GM19397 (cell line): Measurements from ENCODE around the gene KCTD5.
"Not testable (repeated sequence)": the region's sequence is repeated elsewhere in the genome, so short reads cannot be mapped to it uniquely, and the experiment has no call there.

Source experiments
- ATAC-seq: cut with Tn5 transposase; IDR thresholded peaks from one replicate; pipeline ENCODE4 v1.9.1; 2021; ENCODE audit warnings: mild to moderate bottlenecking, moderate library complexity; ENCODE audit not compliant: unreplicated experiment

Gene KCTD5

DNA sequence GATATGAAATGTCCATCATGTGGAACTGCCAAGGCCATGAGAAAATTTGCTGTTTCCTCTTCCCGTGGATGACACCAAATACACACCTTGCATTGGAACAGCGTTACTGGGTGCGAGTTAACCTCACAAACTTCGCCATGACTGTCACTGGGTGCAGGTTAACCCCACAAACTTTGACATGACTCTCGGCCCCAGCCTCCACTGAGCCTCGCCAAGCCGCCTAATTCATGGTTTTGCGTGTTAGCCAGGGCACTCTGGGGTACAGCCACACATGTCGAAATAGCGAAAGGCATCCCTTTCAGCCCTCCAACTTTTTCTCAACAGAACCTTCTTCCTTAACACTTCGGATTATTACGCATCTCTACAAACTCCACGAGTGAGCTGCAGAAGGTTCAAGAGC lies 10.6 kb upstream of the KCTD5 start:
- ATAC-seq = no peak

DNA sequence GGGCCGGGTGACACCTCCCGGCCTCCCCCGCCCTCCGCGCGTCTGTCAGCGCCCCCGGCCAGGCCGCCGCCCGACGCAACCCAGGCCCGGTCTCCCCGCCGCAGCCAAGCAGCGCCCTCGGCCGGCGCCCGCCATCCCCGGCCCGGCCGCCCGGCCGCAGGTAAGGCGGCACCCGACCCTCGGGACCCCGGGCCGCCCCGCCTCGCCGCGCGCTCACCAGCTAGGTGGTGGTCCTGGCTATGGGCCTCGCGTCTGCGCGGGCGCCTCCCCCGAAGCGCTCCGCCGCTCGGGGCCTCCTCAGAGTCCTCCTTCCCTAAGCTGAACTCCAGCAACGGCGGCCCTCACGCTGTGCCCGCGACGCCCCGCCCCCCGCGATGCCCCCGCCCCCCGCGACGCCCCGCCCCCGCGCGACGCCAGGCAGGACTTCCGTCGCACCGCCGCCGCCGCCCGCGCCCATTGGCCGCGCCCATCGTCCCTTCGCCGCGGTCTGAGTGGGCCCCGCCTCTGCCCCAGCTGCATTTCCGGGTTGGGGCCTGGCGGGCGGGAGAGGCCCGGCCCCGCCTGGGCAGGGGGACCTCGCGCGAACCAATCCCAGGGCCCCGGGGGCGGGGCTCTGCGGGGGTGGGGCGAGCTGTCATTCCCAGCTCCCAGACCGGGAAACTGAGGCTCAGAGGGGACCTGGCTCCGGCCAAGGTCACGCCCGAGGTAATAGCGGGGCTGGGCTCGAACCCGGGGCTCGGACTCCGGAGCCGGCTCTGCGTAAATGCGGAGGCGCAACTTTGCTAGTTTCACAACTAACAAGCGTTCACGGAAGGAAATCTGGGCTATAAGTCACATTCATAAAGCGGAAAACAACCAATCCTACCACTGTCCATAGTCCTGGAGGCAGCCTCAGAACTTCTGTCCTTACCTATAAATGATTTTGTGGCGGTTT lies 9.0 kb upstream of the KCTD5 start:
- peak; percentile 87 for ATAC-seq

DNA sequence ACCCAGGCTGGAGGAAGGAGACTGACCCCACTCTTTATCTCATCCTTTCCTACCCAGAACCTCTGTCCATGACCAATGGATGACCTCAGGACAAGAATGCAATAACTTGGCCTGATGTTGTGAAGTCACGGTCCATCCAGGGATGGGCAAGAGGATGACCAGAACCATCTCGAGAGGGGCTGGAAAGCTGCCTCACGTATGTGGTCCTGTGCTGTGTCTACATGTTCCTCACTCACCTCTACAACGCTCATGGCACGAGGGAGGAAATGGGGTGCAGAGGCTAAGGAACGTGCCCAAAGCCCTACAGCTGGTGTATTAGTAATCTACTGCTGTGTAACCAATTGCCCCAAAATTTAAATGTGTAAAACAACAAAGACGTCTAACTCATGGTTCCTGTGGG lies 7.3 kb upstream of the KCTD5 start:
- no peak for ATAC-seq

GRCh38 chr16:2675714-2676113 lies 6.6 kb upstream of the KCTD5 start:
- no peak for ATAC-seq

DNA sequence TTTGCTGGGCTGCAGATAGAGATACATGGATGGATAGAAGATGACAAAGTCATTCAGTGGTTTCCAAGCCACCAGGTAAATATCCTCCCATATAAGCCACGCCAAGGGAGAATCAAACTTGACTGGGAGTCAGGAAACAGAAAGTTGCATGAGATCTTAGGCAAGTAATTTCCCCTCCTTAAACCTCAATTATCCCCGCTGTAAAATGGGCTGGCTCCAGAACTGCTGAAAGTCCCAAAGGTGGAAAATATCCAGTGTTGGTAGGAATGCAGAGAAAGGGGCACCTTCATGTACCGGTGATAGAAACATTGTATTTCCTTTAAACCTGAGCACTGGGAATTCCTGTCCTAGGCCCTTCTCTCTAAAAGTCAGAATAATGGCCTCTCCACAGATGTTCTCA lies 5.4 kb upstream of the KCTD5 start:
- ATAC-seq = not testable (repeated sequence)

GRCh38 chr16:2678206-2678965 lies 3.9 kb upstream of the KCTD5 start:
- not testable (repeated sequence) for ATAC-seq

DNA sequence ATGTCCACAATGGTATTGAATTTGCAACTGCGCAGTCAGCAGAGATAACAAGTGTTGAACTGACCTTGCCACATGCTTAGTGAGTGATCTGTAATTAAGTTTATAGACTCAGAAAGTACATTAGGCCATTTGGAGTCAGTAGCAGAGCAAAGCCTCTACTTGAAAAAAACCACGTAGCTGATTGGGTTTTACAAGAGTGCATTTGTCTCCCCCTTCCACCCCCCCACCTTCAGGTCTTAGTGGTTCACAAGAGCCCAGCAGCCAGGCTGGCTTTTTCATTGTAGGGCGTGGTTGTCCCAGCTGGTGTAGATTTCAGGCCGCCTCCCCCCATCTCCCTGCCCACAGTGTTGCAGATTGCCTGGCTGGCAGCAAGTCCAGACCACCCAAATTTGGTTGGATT lies 2.4 kb upstream of the KCTD5 start:
- ATAC-seq = not testable (repeated sequence)

DNA sequence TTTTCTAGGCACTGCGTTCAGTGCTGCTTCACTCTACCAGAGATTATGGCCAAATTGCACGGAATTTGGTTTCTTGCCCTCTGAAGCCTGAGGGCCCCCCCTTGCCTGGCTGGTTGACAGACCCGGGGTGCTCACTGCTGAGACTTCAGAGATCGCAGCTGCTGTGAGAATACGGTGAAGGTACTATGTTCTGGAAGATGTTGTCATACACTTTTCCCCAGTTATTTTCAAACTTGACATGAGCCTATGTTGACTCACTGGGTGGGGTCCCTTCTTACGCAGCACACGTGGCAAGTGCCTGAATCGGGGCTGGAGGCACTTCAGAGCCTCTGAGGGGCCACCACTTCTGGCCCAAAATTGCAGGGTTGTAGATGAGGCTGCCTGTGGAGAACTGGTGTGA lies 2.0 kb upstream of the KCTD5 start:
- ATAC-seq = not testable (repeated sequence)

- ATAC-seq = not testable (repeated sequence)
These were observed 718 bp downstream of the KCTD5 start for GRCh38 chr16:2683041-2683440.

DNA sequence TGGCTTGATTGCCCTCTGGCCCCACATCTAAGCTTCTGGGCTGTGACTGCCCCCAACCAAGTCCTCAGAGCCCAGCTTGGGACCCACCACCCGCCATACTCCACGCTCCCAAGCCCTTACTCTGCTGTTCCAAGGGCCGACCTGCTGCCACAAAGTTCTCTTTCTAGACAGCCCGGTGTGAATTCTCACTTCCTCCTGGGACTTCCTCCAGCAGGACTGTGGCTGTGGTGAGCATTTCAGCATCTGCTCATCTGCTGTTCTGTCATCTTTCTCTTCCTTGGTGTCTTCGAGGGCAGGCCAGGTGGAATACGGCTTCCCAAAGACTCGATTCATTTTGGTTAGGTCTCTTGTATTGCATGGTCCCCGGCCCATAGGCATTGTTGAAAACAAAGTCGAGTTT lies 3.8 kb downstream of the KCTD5 start:
- peak; percentile 23 for ATAC-seq

DNA sequence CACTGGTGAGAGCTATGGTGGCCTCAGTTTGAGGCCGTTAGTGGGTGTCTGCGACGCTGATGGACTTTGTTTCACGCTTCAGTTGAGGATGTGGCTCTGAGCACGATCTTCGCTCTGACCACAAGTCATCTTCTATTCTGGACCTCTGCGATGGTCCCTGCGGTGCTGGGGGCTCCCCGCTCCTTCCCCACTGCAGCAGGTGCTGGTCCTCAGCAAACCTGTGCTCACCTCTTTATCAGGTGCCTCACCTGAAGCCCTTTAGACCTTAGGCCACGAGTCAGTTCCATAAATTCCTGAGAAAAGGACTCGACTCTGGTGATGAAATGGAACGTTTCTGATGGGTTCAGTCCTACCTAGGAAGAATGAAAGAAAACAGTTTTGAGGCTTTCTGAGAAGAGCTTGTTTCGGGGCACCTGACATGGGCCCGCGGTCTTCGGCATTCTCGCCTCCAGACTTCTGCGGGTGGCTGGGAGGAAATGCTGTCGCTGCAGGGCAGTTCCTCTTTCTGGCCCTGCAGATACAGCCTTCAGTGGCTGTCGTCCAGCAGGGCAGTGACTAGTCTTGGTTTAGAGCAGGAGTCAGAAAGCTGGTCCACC lies 4.7 kb downstream of the KCTD5 start:
- ATAC-seq = peak; percentile 45

GRCh38 chr16:2687531-2688308 lies 5.4 kb downstream of the KCTD5 start:
- peak; percentile 10 for ATAC-seq

GRCh38 chr16:2689422-2689821 lies 7.1 kb downstream of the KCTD5 start:
- not testable (repeated sequence) for ATAC-seq

DNA sequence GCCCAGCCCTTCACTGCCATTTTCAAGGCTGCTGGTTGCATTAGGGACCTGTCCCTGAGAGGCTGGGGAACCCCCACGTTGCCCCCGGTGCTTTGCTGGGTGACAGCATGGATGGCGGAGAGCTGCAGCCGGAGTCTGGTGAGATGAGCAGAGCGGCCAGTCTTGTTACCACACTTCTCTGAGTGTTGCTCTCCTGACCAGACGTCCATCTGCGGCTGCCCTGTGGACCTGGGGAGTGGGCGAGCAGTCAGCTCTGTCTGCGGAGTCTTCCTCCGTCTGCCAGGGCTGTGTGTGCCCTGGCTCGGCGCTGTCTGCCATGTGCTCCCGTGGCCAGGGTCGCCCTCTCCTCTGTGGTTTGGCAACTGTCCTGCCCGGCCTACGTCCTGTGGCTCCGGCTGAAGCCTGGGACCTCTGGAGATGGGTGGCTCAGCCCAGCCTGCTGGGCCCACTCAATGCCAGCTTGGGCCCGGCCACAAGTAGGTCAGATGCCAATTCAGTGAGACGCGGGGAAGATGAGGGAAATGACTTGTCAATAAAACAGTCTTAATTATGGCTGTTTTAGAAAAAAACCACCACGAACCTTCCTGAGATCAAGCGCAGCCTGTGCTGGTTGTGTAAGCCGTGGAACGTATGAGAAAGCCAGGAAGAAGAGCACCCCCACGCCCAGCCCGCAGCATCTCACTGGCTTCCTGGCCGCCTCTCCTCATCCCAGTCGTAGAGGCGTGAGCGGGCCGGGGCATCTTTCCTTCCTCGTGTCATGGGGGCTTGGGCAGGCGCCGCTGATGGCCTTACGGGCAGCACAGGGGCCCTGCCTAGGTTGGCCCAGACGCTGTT lies 7.9 kb downstream of the KCTD5 start:
- ATAC-seq = no peak

DNA sequence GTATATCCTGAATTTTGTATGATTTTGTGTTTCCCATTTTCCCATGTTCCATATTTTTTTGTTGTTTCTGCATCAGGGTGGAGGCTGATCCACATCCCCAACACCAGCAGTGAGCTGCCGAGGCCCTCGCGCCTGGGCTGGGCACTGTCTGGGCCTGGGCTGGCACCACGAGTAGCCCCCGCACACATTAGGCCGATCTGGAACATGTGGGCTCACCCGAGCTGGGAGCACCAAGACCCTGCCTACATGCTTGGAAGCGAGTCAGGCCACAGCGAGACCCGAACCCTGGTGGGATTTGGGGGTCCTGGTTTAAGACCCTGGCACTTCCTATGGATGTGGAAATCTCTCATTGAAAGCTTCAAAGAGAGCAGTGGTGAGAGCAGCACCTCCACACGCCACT lies 8.5 kb downstream of the KCTD5 start:
- no peak for ATAC-seq

DNA sequence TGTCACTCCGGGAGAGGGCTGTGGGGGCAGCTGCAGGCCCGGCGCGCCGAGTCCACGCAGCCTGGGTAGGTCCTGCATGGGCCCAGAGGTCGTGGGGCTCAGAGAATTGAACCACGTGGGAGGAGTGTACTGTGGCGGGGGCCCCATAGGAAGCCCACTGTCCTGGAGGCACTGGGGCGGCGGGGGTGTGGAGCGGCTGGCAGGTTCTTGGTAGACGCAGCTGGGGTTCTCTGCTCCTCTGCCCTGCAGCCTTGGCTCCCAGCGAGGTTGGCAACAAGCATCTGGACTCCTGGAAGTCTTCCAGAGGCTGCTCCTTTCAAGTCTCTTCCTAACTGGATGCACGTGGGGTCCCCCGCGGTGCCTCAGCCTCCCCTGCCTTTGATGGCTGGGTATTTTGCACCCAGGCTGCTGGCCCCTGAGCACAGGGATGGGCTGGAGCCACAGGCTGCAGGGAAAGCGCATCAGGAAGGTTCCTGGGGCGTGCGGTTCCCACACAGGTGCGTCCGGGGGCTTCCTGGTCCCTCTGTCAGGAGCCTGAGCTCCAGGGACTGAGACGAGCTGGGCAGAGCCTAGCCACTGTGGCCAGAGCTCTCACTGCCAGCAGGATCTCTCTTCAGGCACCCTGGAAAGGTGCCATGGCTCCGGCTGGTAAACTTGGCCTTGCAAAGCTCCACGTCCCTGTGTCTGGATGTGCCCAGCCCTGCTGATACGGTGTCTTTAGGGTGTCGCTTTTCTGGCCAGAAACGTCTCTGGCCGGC lies 9.3 kb downstream of the KCTD5 start:
- ATAC-seq = no peak

DNA sequence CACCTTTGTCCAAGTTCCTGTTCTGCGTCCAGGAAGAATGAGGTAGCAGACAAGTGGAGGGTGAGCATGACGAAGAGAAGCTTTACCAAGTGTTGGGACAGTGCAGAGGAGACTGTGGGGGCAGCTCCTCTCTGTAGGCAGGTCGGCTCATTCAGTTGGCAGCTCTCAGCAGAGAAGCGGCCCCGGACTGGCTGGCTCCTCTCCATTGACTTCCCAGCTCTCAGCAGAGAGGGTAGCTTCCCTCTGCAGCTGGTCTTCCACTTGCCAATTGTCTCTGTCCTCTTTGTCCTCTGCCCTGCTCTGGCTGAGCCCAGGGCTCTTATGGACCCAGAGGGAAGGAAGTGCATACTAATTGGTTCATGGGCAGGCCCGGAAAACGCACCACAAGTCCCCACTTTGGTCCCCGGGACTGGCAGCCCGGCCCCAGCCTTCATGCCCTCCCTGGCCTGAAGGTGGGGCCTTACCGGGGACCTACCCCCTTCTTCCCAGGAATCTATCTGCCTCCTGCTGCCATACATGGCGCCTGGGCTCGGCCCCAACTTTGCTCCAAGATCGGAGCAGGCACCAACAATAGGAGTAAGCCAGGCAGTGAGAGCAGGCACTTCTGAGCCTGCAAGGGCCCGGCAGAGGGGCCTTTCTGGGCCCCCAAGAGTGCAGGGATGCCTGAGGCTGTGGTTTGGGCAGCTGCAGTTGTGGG lies 10.1 kb downstream of the KCTD5 start:
- no peak for ATAC-seq

DNA sequence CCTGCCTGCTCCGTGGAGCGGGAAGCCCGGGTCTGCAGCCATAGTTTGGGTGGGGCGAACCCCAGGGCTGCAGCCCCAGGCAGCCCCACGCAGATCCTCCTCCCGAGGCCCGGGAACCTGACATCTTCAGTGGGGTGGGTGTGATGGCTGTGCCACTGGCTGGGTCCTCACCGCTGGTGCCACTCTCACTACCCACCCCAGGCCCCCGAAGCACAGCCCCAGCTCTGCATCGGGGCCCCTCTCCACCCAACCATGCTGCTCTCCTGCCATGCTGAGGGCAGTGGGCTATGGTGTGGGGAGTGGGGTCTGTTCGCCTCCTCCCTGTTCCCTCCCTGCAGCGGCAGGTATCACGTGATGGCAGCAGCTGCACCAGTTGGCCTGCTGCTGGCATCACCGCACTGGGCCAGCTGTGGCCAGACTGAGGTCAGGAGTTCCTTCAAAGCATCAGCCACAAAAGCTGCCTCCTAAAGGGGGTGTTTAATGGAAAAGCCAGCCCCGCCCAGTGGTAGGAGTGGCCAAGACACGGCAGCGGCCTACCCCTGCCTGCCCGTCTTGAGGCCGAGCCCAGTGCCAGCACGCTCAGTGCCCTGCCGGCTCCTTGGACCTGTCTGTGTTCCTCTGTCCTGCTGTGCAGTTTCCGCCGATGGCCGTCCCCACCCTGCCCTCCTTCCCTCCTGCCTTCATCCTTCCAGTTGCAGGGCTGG lies 10.8 kb downstream of the KCTD5 start:
- ATAC-seq = no peak
